ENCODE measurements around the gene STUB1.

STUB1 gene

GRCh38 chr16:667780-668518 is 12.3 kb upstream of the STUB1 start, which contains the start of gene RHOT2:
RHOT2 (plus strand) TSS chr16:668132; CDS start chr16:668200, 68 bp downstream.
- Histone ChIP-seq H3K27ac (ENCODE audit: low read length) (peak within 1 kb of the TSS; percentile 66), H3K27me3 (ENCODE audit: control insufficient read depth in 1 of 2, insufficient read depth in 2 of 2, low read length in 2 of 2) (no peaks in the 10 kb centered on the region), H3K9ac (ENCODE audit: low read length in 2 of 2) (peak within 1 kb of the TSS; percentile 75 to 93), H3K4me3 (ENCODE audit: low read length in 2 of 2) (peak within 1 kb of the TSS; percentile 58 to 82), H3K36me3 (ENCODE audit: control insufficient read depth in 2 of 2, insufficient read depth in 2 of 2, low read length in 2 of 2) (peaks cover 12 to 20% of the 10 kb centered on the region in 2 donors), H3K4me1 (ENCODE audit: control insufficient read depth, insufficient read depth, low read length) (peaks cover 20% of the 10 kb centered on the region), H3K9me3 (ENCODE audit: control insufficient read depth in 2 of 2, low read length in 2 of 2) (no peaks in the 10 kb centered on the region)

- peaks cover 13 to 20% of the 10 kb centered on the region in 2 donors for H3K36me3 ChIP-seq (ENCODE audit: control insufficient read depth in 2 of 2, insufficient read depth in 2 of 2, low read length in 2 of 2)
- H3K4me3 ChIP-seq (ENCODE audit: low read length in 2 of 2): peak overlapping the region; percentile 58 to 82
- H3K9me3 ChIP-seq (ENCODE audit: control insufficient read depth in 2 of 2, low read length in 2 of 2): no peaks in the 10 kb centered on the region
- H3K27me3 ChIP-seq (ENCODE audit: control insufficient read depth in 1 of 2, insufficient read depth in 2 of 2, low read length in 2 of 2): no peaks in the 10 kb centered on the region
- H3K9ac ChIP-seq (ENCODE audit: low read length in 2 of 2): peak overlapping the region; percentile 75 to 93
- H3K4me1 ChIP-seq (ENCODE audit: control insufficient read depth, insufficient read depth, low read length): peaks cover 20% of the 10 kb centered on the region
- peak overlapping the region; percentile 66 for H3K27ac ChIP-seq (ENCODE audit: low read length)
Measured at GRCh38 chr16:668519-669171, 11.6 kb upstream of the STUB1 start.

- Histone ChIP-seq H3K27me3 (ENCODE audit: control insufficient read depth in 1 of 2, insufficient read depth in 2 of 2, low read length in 2 of 2) (no peaks in the 10 kb centered on the region), H3K9me3 (ENCODE audit: control insufficient read depth in 2 of 2, low read length in 2 of 2) (no peaks in the 10 kb centered on the region), H3K9ac (ENCODE audit: low read length in 2 of 2) (no peak overlapping the region), H3K27ac (ENCODE audit: low read length) (no peak overlapping the region), H3K4me1 (ENCODE audit: control insufficient read depth, insufficient read depth, low read length) (peaks cover 20% of the 10 kb centered on the region), H3K4me3 (ENCODE audit: low read length in 2 of 2) (peak overlapping the region in 1 of 2 donors; percentile 82), H3K36me3 (ENCODE audit: control insufficient read depth in 2 of 2, insufficient read depth in 2 of 2, low read length in 2 of 2) (peaks cover 13 to 20% of the 10 kb centered on the region in 2 donors)
Measured at GRCh38 chr16:669666-670065, 10.5 kb upstream of the STUB1 start.

- H3K9ac ChIP-seq (ENCODE audit: low read length in 2 of 2): no peak overlapping the region
- H3K4me3 ChIP-seq (ENCODE audit: low read length in 2 of 2): no peak overlapping the region
- H3K27ac ChIP-seq (ENCODE audit: low read length): no peak overlapping the region
- H3K27me3 ChIP-seq (ENCODE audit: control insufficient read depth in 1 of 2, insufficient read depth in 2 of 2, low read length in 2 of 2): peaks cover 0 to 4% of the 10 kb centered on the region in 2 donors
- peaks cover 13 to 20% of the 10 kb centered on the region in 2 donors for H3K36me3 ChIP-seq (ENCODE audit: control insufficient read depth in 2 of 2, insufficient read depth in 2 of 2, low read length in 2 of 2)
- H3K4me1 ChIP-seq (ENCODE audit: control insufficient read depth, insufficient read depth, low read length): peaks cover 30% of the 10 kb centered on the region
- H3K9me3 ChIP-seq (ENCODE audit: control insufficient read depth in 2 of 2, low read length in 2 of 2): no peaks in the 10 kb centered on the region
Measured at GRCh38 chr16:670485-671352, 9.5 kb upstream of the STUB1 start.

GRCh38 chr16:671353-672131 is 8.7 kb upstream of the STUB1 start:
- H3K9ac ChIP-seq (ENCODE audit: low read length in 2 of 2): no peak overlapping the region
- H3K4me1 ChIP-seq (ENCODE audit: control insufficient read depth, insufficient read depth, low read length): peaks cover 37% of the 10 kb centered on the region
- no peak overlapping the region for H3K4me3 ChIP-seq (ENCODE audit: low read length in 2 of 2)
- H3K27ac ChIP-seq (ENCODE audit: low read length): no peak overlapping the region
- H3K9me3 ChIP-seq (ENCODE audit: control insufficient read depth in 2 of 2, low read length in 2 of 2): no peaks in the 10 kb centered on the region
- peaks cover 13 to 20% of the 10 kb centered on the region in 2 donors for H3K36me3 ChIP-seq (ENCODE audit: control insufficient read depth in 2 of 2, insufficient read depth in 2 of 2, low read length in 2 of 2)
- peaks cover 0 to 4% of the 10 kb centered on the region in 2 donors for H3K27me3 ChIP-seq (ENCODE audit: control insufficient read depth in 1 of 2, insufficient read depth in 2 of 2, low read length in 2 of 2)

GRCh38 chr16:672371-672770 is 7.8 kb upstream of the STUB1 start:
- Histone ChIP-seq H3K4me3 (ENCODE audit: low read length in 2 of 2) (no peak overlapping the region), H3K9me3 (ENCODE audit: control insufficient read depth in 2 of 2, low read length in 2 of 2) (no peaks in the 10 kb centered on the region), H3K36me3 (ENCODE audit: control insufficient read depth in 2 of 2, insufficient read depth in 2 of 2, low read length in 2 of 2) (peaks cover 13 to 20% of the 10 kb centered on the region in 2 donors), H3K27ac (ENCODE audit: low read length) (no peak overlapping the region), H3K9ac (ENCODE audit: low read length in 2 of 2) (no peak overlapping the region), H3K27me3 (ENCODE audit: control insufficient read depth in 1 of 2, insufficient read depth in 2 of 2, low read length in 2 of 2) (peaks cover 0 to 4% of the 10 kb centered on the region in 2 donors), H3K4me1 (ENCODE audit: control insufficient read depth, insufficient read depth, low read length) (peaks cover 32% of the 10 kb centered on the region)

GRCh38 chr16:672851-673250 is 7.4 kb upstream of the STUB1 start:
- H3K27me3 ChIP-seq (ENCODE audit: control insufficient read depth in 1 of 2, insufficient read depth in 2 of 2, low read length in 2 of 2): peaks cover 0 to 4% of the 10 kb centered on the region in 2 donors
- H3K9ac ChIP-seq (ENCODE audit: low read length in 2 of 2): no peak overlapping the region
- H3K27ac ChIP-seq (ENCODE audit: low read length): no peak overlapping the region
- peaks cover 27% of the 10 kb centered on the region for H3K4me1 ChIP-seq (ENCODE audit: control insufficient read depth, insufficient read depth, low read length)
- H3K9me3 ChIP-seq (ENCODE audit: control insufficient read depth in 2 of 2, low read length in 2 of 2): no peaks in the 10 kb centered on the region
- H3K36me3 ChIP-seq (ENCODE audit: control insufficient read depth in 2 of 2, insufficient read depth in 2 of 2, low read length in 2 of 2): peaks cover 13 to 20% of the 10 kb centered on the region in 2 donors
- no peak overlapping the region for H3K4me3 ChIP-seq (ENCODE audit: low read length in 2 of 2)

GRCh38 chr16:673399-673991 is 6.7 kb upstream of the STUB1 start:
- Histone ChIP-seq H3K9me3 (ENCODE audit: control insufficient read depth in 2 of 2, low read length in 2 of 2) (no peaks in the 10 kb centered on the region), H3K4me3 (ENCODE audit: low read length in 2 of 2) (no peak overlapping the region), H3K36me3 (ENCODE audit: control insufficient read depth in 2 of 2, insufficient read depth in 2 of 2, low read length in 2 of 2) (peaks cover 13 to 20% of the 10 kb centered on the region in 2 donors), H3K9ac (ENCODE audit: low read length in 2 of 2) (no peak overlapping the region), H3K4me1 (ENCODE audit: control insufficient read depth, insufficient read depth, low read length) (peaks cover 27% of the 10 kb centered on the region), H3K27ac (ENCODE audit: low read length) (no peak overlapping the region), H3K27me3 (ENCODE audit: control insufficient read depth in 1 of 2, insufficient read depth in 2 of 2, low read length in 2 of 2) (peaks cover 0 to 4% of the 10 kb centered on the region in 2 donors)

GRCh38 chr16:674214-674881 is 5.9 kb upstream of the STUB1 start:
- Histone ChIP-seq H3K27ac (ENCODE audit: low read length) (no peak overlapping the region), H3K9me3 (ENCODE audit: control insufficient read depth in 2 of 2, low read length in 2 of 2) (no peaks in the 10 kb centered on the region), H3K27me3 (ENCODE audit: control insufficient read depth in 1 of 2, insufficient read depth in 2 of 2, low read length in 2 of 2) (peaks cover 0 to 4% of the 10 kb centered on the region in 2 donors), H3K4me3 (ENCODE audit: low read length in 2 of 2) (no peak overlapping the region), H3K4me1 (ENCODE audit: control insufficient read depth, insufficient read depth, low read length) (peaks cover 22% of the 10 kb centered on the region), H3K9ac (ENCODE audit: low read length in 2 of 2) (no peak overlapping the region), H3K36me3 (ENCODE audit: control insufficient read depth in 2 of 2, insufficient read depth in 2 of 2, low read length in 2 of 2) (peaks cover 13 to 20% of the 10 kb centered on the region in 2 donors)
